B cell (primary cell): ENCODE results near the gene AASS. TPM values are rescaled to one million over a fixed set of nuclear protein-coding genes. Genes with fewer than 3 reads are reported as not detected.

ENCODE experiments used
- ATAC-seq: fragments of 200-7000 bp; cut with Tn5 transposase; one replicate; pipeline ENCODE4 v1.10.0; 2021; ENCODE audit warnings: low read depth, mild to moderate bottlenecking, moderate number of reproducible peaks, moderate library complexity
- CTCF ChIA-PET: fragments of 350-600 bp; sonication (Branson Sonifier 250); formaldehyde crosslinking; loops from one replicate; lab custom pipeline; 2021; ENCODE audit warnings: antibody characterized with exemption, inconsistent platforms; lab: Charles Lee
- POLR2A ChIA-PET: fragments of 350-600 bp; sonication (Branson Sonifier 250); formaldehyde crosslinking; loops from one replicate; lab custom pipeline; 2021; ENCODE audit warnings: antibody characterized with exemption; lab: Charles Lee
- DNase-seq: peaks from one replicate; pipeline ENCODE4 v3.0.0; 2013
- H2AFZ ChIP-seq: 2 replicates; pipeline ENCODE4 v1.6.1; 2012; ENCODE audit warnings: mild to moderate bottlenecking, low read depth, low read length; ENCODE audit not compliant: insufficient read depth, poor library complexity, severe bottlenecking
- H3K27ac ChIP-seq, 2 donors: 1 replicate in 1 of 2; 2 replicates in 1 of 2; pipeline ENCODE4 v1.5.1; 2012 to 2013; ENCODE audit warnings: low read length in 2 of 2, mild to moderate bottlenecking in 2 of 2, moderate library complexity in 1 of 2
- H3K27me3 ChIP-seq, 4 experiments: fragments of 200-600 bp in 1 of 4; sonication (generic) in 1 of 4; replicated peaks in 1 of 4; 1 replicate in 2 of 4; 2 replicates in 2 of 4; pipeline versions ENCODE4 v1.6.1 to v1.7.0; 2013 to 2016; ENCODE audit warnings: low read length in 3 of 4, mild to moderate bottlenecking in 2 of 4, mixed read lengths in 1 of 4, moderate library complexity in 1 of 4; ENCODE audit not compliant: insufficient read depth in 4 of 4, control insufficient read depth in 3 of 4; ENCODE audit errors: control extremely low read depth in 1 of 4
- H3K36me3 ChIP-seq, 2 experiments: replicated peaks in 1 of 2; 1 replicate in 1 of 2; 2 replicates in 1 of 2; pipeline versions ENCODE4 v1.6.1 to v1.7.1; 2013; ENCODE audit warnings: low read length in 1 of 2; ENCODE audit not compliant: insufficient read depth in 2 of 2, control insufficient read depth in 1 of 2; ENCODE audit errors: control extremely low read depth in 1 of 2, extremely low read depth in 1 of 2
- H3K4me1 ChIP-seq, 2 donors: fragments of 200-600 bp in 1 of 2; sonication (generic) in 1 of 2; 1 replicate in 1 of 2; 2 replicates in 1 of 2; pipeline versions ENCODE4 v1.5.1 to v1.6.1; 2013 to 2017; ENCODE audit warnings: low read length in 2 of 2; ENCODE audit not compliant: control insufficient read depth in 2 of 2, insufficient read depth in 2 of 2
- H3K4me2 ChIP-seq: replicated peaks from 2 replicates; pipeline ENCODE3; 2012; ENCODE audit warnings: mild to moderate bottlenecking, low read depth, low read length; ENCODE audit not compliant: poor library complexity, severe bottlenecking
- H3K4me3 ChIP-seq, 5 experiments: fragments of 200-600 bp in 1 of 5; sonication (generic) in 1 of 5; 1 replicate in 3 of 5; 2 replicates in 2 of 5; pipeline versions ENCODE4 v1.5.1 to v1.7.0; 2011 to 2016; ENCODE audit warnings: low read length in 4 of 5, mild to moderate bottlenecking in 4 of 5, low read depth in 2 of 5, control low read depth in 1 of 5, moderate library complexity in 1 of 5; ENCODE audit not compliant: insufficient read depth in 1 of 5; ENCODE audit errors: control extremely low read depth in 1 of 5, extremely low read depth in 1 of 5
- H3K79me2 ChIP-seq: fragments of 200-600 bp; sonication (generic); one replicate; pipeline ENCODE4 v1.6.0; 2016; ENCODE audit warnings: low read length; ENCODE audit not compliant: control insufficient read depth, insufficient read depth
- H3K9ac ChIP-seq: fragments of 200-600 bp; sonication (generic); 2 replicates; pipeline ENCODE4 v1.6.1; 2017; ENCODE audit warnings: mild to moderate bottlenecking, low read length, moderate library complexity
- H3K9me3 ChIP-seq, 3 donors: one replicate each; pipeline versions ENCODE4 v1.6.1 to v1.7.1; 2013; ENCODE audit warnings: low read length in 2 of 3; ENCODE audit not compliant: control insufficient read depth in 2 of 3, insufficient read depth in 1 of 3; ENCODE audit errors: control extremely low read depth in 1 of 3
- H4K20me1 ChIP-seq: 2 replicates; pipeline ENCODE4 v1.6.0; 2012; ENCODE audit warnings: mild to moderate bottlenecking, low read length; ENCODE audit not compliant: insufficient read depth, control insufficient read depth, poor library complexity, severe bottlenecking
- H3K27ac Mint-ChIP-seq: one replicate; pipeline ENCODE4 v1.8.0; 2021; ENCODE audit warnings: mixed read lengths
- H3K27me3 Mint-ChIP-seq: one replicate; pipeline ENCODE4 v1.8.0; 2021; ENCODE audit warnings: mixed read lengths
- H3K4me1 Mint-ChIP-seq: one replicate; pipeline ENCODE4 v1.8.0; 2021; ENCODE audit warnings: mixed read lengths
- H3K4me3 Mint-ChIP-seq: one replicate; pipeline ENCODE4 v1.8.0; 2021; ENCODE audit warnings: mixed read lengths
- H3K9me3 Mint-ChIP-seq: one replicate; pipeline ENCODE4 v1.8.0; 2022; ENCODE audit warnings: mixed read lengths; ENCODE audit not compliant: insufficient read depth
- EZH2 ChIP-seq: IDR thresholded peaks from 2 replicates; pipeline ENCODE4 v1.6.1; 2012; ENCODE audit warnings: borderline replicate concordance, low read depth, mild to moderate bottlenecking, moderate library complexity, low read length; ENCODE audit not compliant: insufficient read depth, poor library complexity, severe bottlenecking
- WGBS: methylation state at CpG from one replicate; pipeline ENCODE4 v1.1.5; 2013; ENCODE audit warnings: missing lambda C conversion rate; ENCODE audit not compliant: insufficient coverage; 5-methylcytosine and 5-hydroxymethylcytosine counted together
- intact Hi-C: fragments of 100-400 bp; cut with micrococcal nuclease; formaldehyde crosslinking; loops from one replicate; pipeline ENCODE4 v1.10.0; 2022
- polyA plus RNA-seq: library from polyadenylated mRNA; depleted of rRNA; stranded (reverse); fragments of >200 nt; gene quantifications from 2 replicates; pipeline ENCODE4 v1.2.3, GENCODE V29; 2012
- total RNA-seq, 2 donors: library from RNA; stranded (reverse); fragments of 120-200 nt in 1 of 2; gene quantifications; 1 replicate in 1 of 2; 2 replicates in 1 of 2; pipeline versions ENCODE4 v1.2.3 to v1.2.4, GENCODE V29; 2013 to 2022
- TF ChIP-seq, protein P1 (sequence below): fragments of 200-600 bp; IDR thresholded peaks from one replicate; pipeline ENCODE4 v1.8.0; 2022; ENCODE audit warnings: antibody characterized with exemption, mild to moderate bottlenecking

AASS gene
- total and polyA plus RNA-seq, 2 donors (not counting 1 experiment from before 2014, with no cell fraction given) = 2.1 to 10.6 TPM

DNA sequence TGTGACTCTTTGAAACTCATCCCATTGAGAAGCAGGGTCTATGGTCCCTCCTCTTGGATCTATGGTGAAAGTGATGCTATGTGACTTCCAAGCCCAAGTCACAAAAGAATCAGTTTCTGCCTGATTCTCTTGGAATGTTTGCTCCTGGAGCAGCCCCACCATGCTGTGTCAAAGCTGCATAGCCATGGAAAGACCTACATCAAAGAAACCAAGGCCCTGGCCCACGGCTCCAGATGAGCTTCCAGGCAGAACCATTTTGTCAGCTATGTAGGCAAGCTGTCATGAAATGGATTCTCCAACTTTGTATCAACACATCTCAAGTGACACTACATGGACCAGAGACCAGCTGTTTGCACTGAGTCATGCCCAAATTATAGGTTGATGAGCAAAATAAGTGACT lies 77.0 kb downstream of the AASS start:
- no peaks in the 10 kb centered on the region for H3K27me3 Mint-ChIP-seq
- POLR2A ChIA-PET = no interaction called here
- CTCF ChIA-PET = no interaction called here
- H4K20me1 ChIP-seq = no peaks in the 10 kb centered on the region
- no peaks in the 10 kb centered on the region for H3K79me2 ChIP-seq
- no peaks in the 10 kb centered on the region for H3K27me3 ChIP-seq
- H3K27ac Mint-ChIP-seq = no peak overlapping the region
- H3K27ac ChIP-seq = no peak overlapping the region
- H3K36me3 ChIP-seq = no peaks in the 10 kb centered on the region
- H3K4me3 ChIP-seq = no peak overlapping the region
- H3K9me3 Mint-ChIP-seq = no peaks in the 10 kb centered on the region
- H3K4me1 Mint-ChIP-seq = no peaks in the 10 kb centered on the region
- ATAC-seq (no peak), DNase-seq (no peak)
- no peak overlapping the region for H3K4me2 ChIP-seq
- intact Hi-C loops = no loop called here
- no peak overlapping the region for H3K9ac ChIP-seq
- no peaks in the 10 kb centered on the region for H3K9me3 ChIP-seq
- 83% methylated on average over 1 of the region's 1 CpG for WGBS
- H2AFZ ChIP-seq = no peak overlapping the region
- H3K4me1 ChIP-seq = no peaks in the 10 kb centered on the region
- TF ChIP-seq EZH2 = no peak
- TF ChIP-seq, protein P1, sequence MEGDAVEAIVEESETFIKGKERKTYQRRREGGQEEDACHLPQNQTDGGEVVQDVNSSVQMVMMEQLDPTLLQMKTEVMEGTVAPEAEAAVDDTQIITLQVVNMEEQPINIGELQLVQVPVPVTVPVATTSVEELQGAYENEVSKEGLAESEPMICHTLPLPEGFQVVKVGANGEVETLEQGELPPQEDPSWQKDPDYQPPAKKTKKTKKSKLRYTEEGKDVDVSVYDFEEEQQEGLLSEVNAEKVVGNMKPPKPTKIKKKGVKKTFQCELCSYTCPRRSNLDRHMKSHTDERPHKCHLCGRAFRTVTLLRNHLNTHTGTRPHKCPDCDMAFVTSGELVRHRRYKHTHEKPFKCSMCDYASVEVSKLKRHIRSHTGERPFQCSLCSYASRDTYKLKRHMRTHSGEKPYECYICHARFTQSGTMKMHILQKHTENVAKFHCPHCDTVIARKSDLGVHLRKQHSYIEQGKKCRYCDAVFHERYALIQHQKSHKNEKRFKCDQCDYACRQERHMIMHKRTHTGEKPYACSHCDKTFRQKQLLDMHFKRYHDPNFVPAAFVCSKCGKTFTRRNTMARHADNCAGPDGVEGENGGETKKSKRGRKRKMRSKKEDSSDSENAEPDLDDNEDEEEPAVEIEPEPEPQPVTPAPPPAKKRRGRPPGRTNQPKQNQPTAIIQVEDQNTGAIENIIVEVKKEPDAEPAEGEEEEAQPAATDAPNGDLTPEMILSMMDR = no peak
- H3K4me3 Mint-ChIP-seq = no peak overlapping the region

DNA sequence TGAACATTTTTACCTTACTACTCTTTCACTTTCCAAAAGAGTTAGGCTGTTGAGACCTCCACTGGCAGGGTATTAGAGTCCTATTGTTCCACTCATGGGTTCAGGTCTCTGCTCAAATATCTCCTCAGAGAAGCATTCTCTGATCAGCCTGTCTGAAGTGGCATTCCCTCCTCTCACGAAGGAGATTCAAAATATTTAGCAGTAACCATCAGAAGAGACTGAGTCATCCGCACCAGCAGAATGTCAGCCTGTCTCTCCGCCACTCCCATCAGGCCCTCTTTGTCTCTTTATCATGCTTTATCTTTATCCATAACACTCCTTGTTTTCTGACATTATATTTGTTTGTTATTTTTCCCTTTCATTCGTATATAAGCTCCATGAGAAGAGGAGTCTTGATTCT lies 79.1 kb downstream of the AASS start:
- Mint-ChIP-seq H3K4me1 (no peaks in the 10 kb centered on the region), H3K9me3 (no peaks in the 10 kb centered on the region), H3K27me3 (peaks cover 4% of the 10 kb centered on the region), H3K4me3 (no peak overlapping the region), H3K27ac (no peak overlapping the region)
- Histone ChIP-seq H3K27ac (no peak overlapping the region), H3K79me2 (no peaks in the 10 kb centered on the region), H4K20me1 (no peaks in the 10 kb centered on the region), H3K36me3 (no peaks in the 10 kb centered on the region), H3K27me3 (no peaks in the 10 kb centered on the region), H3K4me3 (no peak overlapping the region), H3K9ac (no peak overlapping the region), H2AFZ (no peak overlapping the region), H3K9me3 (no peaks in the 10 kb centered on the region), H3K4me1 (no peaks in the 10 kb centered on the region), H3K4me2 (no peak overlapping the region)
- DNase-seq (no peak), ATAC-seq (no peak)
- TF ChIP-seq EZH2 = no peak
- TF ChIP-seq, protein P1 = no peak
- intact Hi-C loops = no loop called here
- ChIA-PET POLR2A (no interaction called here), CTCF (interaction anchor here (0.5 to 1.4 kb wide), 2 partner anchors 28 to 469 kb away, joined by 3 to 4 read pairs; no protein-coding TSS in a partner anchor)
- WGBS = 57% methylated on average over 1 of the region's 4 CpGs
